Transverse colon (tissue), 3 donors: ENCODE measurements around the gene PNCK.
A peak's percentile ranks its signal among the peaks of the same experiment; 100 is the strongest.

ENCODE experiments used
- POLR2A ChIP-seq: fragments of 450-650 bp; IDR thresholded peaks from one replicate; pipeline ENCODE4 v1.6.1; 2016; ENCODE audit warnings: antibody characterized with exemption, mild to moderate bottlenecking, moderate library complexity
- POLR2AphosphoS5 ChIP-seq, 3 donors: sonication (generic); formaldehyde crosslinking; IDR thresholded peaks; one replicate each; pipeline ENCODE4 v1.6.1; 2016; ENCODE audit warnings: antibody characterized with exemption in 3 of 3

DNA sequence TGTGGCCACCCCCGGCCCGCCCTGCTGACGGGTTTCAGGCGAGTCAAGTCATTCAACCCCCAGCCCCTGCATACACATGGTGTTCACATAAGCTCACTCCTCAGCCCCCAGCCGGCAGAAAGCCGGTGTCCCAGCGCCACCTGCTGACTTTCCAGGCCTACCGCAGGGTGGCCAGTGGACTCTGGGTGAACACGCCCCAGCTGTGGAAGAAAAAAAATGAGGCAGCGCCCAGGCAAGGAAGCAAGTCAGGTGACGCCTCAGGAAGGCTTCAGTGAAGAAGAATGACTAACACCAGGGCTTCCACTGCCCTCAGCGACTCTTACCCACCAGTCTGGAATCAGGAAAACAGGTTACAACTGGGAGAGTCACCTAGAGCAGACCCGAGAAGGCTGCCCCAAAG, 34.8 kb upstream of the PNCK start:
- no peak for TF ChIP-seq POLR2A
- TF ChIP-seq POLR2AphosphoS5 (IDR thresholded peaks at IDR 0.05) = peak in 1 of 3 donors; percentile 11
